ENCODE data around the gene KRTAP5-8. TPM values are rescaled to one million over a fixed set of nuclear protein-coding genes. Genes with fewer than 3 reads are reported as not detected.
A peak's percentile ranks its signal among the peaks of the same experiment; 100 is the strongest.
"Not testable (repeated sequence)": the region's sequence is repeated elsewhere in the genome, so short reads cannot be mapped to it uniquely, and the experiment has no call there.

Gene KRTAP5-8
- total RNA-seq, 1 experiment from 2014 or later = not detected

DNA sequence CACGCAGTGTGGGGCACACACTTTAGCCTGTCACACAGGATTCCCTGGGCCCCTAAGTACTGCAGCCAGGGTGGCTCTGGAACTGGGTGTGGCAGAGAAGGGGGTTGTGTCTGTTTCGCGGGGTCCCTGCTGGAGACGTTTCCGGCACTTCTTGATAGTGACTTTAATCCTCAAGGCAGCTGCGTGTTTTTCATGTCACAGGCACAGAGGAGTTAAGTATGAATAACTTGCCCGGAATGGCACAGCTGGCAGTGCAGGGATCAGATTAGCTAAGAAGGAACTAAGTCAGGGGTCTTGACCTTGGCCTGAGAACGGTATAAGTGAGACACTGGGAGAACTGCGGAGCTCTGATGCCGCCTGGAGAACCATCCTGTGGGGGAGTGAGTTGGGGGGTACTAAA, 18.3 kb upstream of the KRTAP5-8 start:
- Histone ChIP-seq H3K36me3 (ENCODE audit: low read depth) (no peaks in the 10 kb centered on the region), H4K20me1 (ENCODE audit: insufficient read depth) (no peaks in the 10 kb centered on the region), H3K4me2 (no peak overlapping the region), H3K27ac (no peak overlapping the region), H3K79me2 (ENCODE audit: low read depth) (no peaks in the 10 kb centered on the region), H3K4me3 (no peak overlapping the region), H3K9me3 (ENCODE audit: insufficient read depth, low read depth) (peaks cover 4% of the 10 kb centered on the region; the same call in 1 of the 2 replicates), H2AFZ (no peak overlapping the region), H3K27me3 (ENCODE audit: insufficient read depth, low read depth) (no peaks in the 10 kb centered on the region), H3K9me2 (ENCODE audit: insufficient read depth) (no peaks in the 10 kb centered on the region), H3K4me1 (replicated peaks; ENCODE audit: insufficient read depth) (peaks cover 2% of the 10 kb centered on the region; the same call in 1 of the 2 replicates), H3F3A (ENCODE audit: insufficient read depth, low read depth) (0 out of 2 replicates have a peak, but pooled peaks cover 2% of the 10 kb centered on the region)
- TF ChIP-seq CTCF (conservative IDR thresholded peaks at IDR 0.05) (no peak), EZH2 (IDR thresholded peaks at IDR 0.05; ENCODE audit: low read depth) (no peak)
- no TSS peak for BruUV-seq (replicated peaks)
- DNase-seq = no peak
- CTCF ChIA-PET = no interaction called here
- POLR2A ChIA-PET (ENCODE audit: unreplicated experiment) = no interaction called here
- intact Hi-C loops (cut with micrococcal nuclease; ENCODE audit: unreplicated experiment) = no loop called here

- Histone ChIP-seq H3K27me3 (ENCODE audit: insufficient read depth, low read depth) (no peaks in the 10 kb centered on the region), H3K9me3 (ENCODE audit: insufficient read depth, low read depth) (no peaks in the 10 kb centered on the region), H3K36me3 (ENCODE audit: low read depth) (no peaks in the 10 kb centered on the region), H2AFZ (no peak overlapping the region), H3K4me3 (no peak overlapping the region), H4K20me1 (ENCODE audit: insufficient read depth) (no peaks in the 10 kb centered on the region), H3K27ac (no peak overlapping the region), H3F3A (ENCODE audit: insufficient read depth, low read depth) (peaks cover 10% of the 10 kb centered on the region), H3K9me2 (ENCODE audit: insufficient read depth) (no peaks in the 10 kb centered on the region), H3K4me2 (peak overlapping the region; percentile 32), H3K79me2 (ENCODE audit: low read depth) (no peaks in the 10 kb centered on the region), H3K4me1 (replicated peaks; ENCODE audit: insufficient read depth) (peaks cover 13% of the 10 kb centered on the region; the same call in 1 of the 2 replicates)
- CTCF ChIA-PET = no interaction called here
- peak in 1 of 2 experiments; percentile 45 for DNase-seq
- TF ChIP-seq EZH2 (IDR thresholded peaks at IDR 0.05; ENCODE audit: low read depth) (no peak), CTCF (conservative IDR thresholded peaks at IDR 0.05) (no peak)
- no TSS peak for BruUV-seq (replicated peaks)
- intact Hi-C loops (cut with micrococcal nuclease; ENCODE audit: unreplicated experiment) = no loop called here
- POLR2A ChIA-PET (ENCODE audit: unreplicated experiment) = no interaction called here
Observed at GRCh38 chr11:71525188-71525937, 12.5 kb upstream of the KRTAP5-8 start.

DNA sequence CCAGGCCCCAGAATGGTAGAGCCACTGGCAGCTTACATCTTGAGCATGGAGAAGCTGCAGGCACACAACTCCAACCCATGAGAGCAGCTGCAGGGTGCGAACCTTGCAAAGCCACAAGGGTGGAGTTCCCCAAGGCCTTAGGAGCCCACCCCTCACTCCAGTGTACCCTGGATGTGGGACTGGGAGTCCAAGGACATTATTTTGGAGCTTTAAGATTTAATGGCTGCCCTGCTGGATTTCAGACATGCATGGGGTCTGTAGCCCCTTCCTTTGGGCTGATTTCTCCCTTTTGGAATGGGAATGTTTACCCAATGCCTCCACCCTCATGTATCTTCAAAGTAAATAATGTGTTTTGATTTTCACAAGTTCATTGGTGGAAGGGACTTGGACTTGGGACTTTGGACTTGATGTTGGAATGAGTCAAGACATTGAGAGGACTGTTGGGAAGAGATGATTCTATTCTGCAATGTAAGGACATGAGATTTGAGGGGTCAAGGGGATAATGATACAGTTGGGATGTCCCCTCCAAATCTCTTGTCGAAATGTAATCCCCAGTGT, 11.8 kb upstream of the KRTAP5-8 start:
- no peak overlapping the region for H3K4me2 ChIP-seq
- H2AFZ ChIP-seq = no peak overlapping the region
- no peak for DNase-seq
- no peaks in the 10 kb centered on the region for H3K79me2 ChIP-seq (ENCODE audit: low read depth)
- no peaks in the 10 kb centered on the region for H3K36me3 ChIP-seq (ENCODE audit: low read depth)
- no TSS peak for BruUV-seq (replicated peaks)
- intact Hi-C loops (cut with micrococcal nuclease; ENCODE audit: unreplicated experiment) = no loop called here
- peaks cover 13% of the 10 kb centered on the region; the same call in 1 of the 2 replicates for H3K4me1 ChIP-seq (replicated peaks; ENCODE audit: insufficient read depth)
- H3K27ac ChIP-seq = no peak overlapping the region
- TF ChIP-seq EZH2 (IDR thresholded peaks at IDR 0.05; ENCODE audit: low read depth) (no peak), CTCF (conservative IDR thresholded peaks at IDR 0.05) (no peak)
- ChIA-PET POLR2A (ENCODE audit: unreplicated experiment) (no interaction called here), CTCF (interaction anchor here (0.6 kb wide), 1 partner anchor 233 kb away, joined by 3 read pairs; no protein-coding TSS in a partner anchor)
- H3K4me3 ChIP-seq = no peak overlapping the region
- H4K20me1 ChIP-seq (ENCODE audit: insufficient read depth) = no peaks in the 10 kb centered on the region
- H3K9me3 ChIP-seq (ENCODE audit: insufficient read depth, low read depth) = no peaks in the 10 kb centered on the region
- no peaks in the 10 kb centered on the region for H3K9me2 ChIP-seq (ENCODE audit: insufficient read depth)
- no peaks in the 10 kb centered on the region for H3K27me3 ChIP-seq (ENCODE audit: insufficient read depth, low read depth)
- peaks cover 10% of the 10 kb centered on the region for H3F3A ChIP-seq (ENCODE audit: insufficient read depth, low read depth)

DNA sequence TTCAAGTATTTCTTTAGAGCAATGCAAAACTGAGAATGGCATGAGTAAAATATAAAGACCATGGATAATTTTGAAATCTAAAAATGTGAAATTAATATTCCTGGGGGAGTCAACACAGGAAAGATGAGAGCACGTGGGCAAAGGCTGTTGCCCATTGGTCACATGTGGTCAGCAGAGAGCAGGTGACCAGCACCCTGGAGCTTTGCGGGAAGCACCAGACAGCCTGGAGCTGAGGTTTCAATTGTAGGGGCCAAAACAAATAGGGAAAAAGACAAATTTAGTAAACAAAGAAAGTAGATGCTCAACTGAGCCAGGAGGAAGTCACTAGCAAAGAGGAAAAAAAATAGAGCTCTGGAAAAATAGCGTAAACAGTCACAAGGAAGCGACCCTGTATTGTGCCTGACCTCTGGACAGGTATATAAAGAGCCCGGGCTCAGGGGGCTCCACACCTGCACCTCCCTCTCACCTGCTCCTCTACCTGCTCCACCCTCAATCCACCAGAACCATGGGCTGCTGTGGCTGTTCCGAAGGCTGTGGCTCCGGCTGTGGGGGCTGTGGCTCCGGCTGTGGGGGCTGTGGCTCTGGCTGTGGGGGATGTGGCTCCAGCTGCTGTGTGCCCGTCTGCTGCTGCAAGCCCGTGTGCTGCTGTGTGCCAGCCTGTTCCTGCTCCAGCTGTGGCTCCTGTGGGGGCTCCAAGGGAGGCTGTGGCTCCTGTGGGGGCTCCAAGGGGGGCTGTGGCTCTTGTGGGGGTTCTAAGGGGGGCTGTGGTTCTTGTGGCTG, 10.8 kb upstream of the KRTAP5-8 start, which contains the start of gene KRTAP5-7:
Gene KRTAP5-7 (plus strand): TSS at position 472 of the 780 bp plus-strand sequence. CDS start 34 bp downstream, at position 506.
- H3K79me2 ChIP-seq (ENCODE audit: low read depth); H3K27ac ChIP-seq; H3K9me2 ChIP-seq (ENCODE audit: insufficient read depth); H3K4me2 ChIP-seq; H4K20me1 ChIP-seq (ENCODE audit: insufficient read depth); H3K36me3 ChIP-seq (ENCODE audit: low read depth); BruUV-seq (replicated peaks); H3K4me3 ChIP-seq; H3K9me3 ChIP-seq (ENCODE audit: insufficient read depth, low read depth); H3K27me3 ChIP-seq (ENCODE audit: insufficient read depth, low read depth); H2AFZ ChIP-seq; DNase-seq; intact Hi-C loops (cut with micrococcal nuclease; ENCODE audit: unreplicated experiment): not testable (repeated sequence)
- ChIA-PET POLR2A (ENCODE audit: unreplicated experiment) (interaction anchor here (0.6 kb wide), 1 partner anchor 1347 kb away, joined by 4 read pairs; no protein-coding TSS in a partner anchor), CTCF (interaction anchor here (0.6 kb wide), 1 partner anchor 232 kb away, joined by 3 read pairs; no protein-coding TSS in a partner anchor)
- Histone ChIP-seq H3K4me1 (replicated peaks; ENCODE audit: insufficient read depth) (peaks cover 13% of the 10 kb centered on the region; the same call in 1 of the 2 replicates), H3F3A (ENCODE audit: insufficient read depth, low read depth) (peaks cover 10% of the 10 kb centered on the region)

Measured in PC-9 (cell line).